GM19324 (cell line): ENCODE results near the gene FSCN2.

Experiments used
- ATAC-seq: cut with Tn5 transposase; IDR thresholded peaks from one replicate; pipeline ENCODE4 v1.9.1; 2021; ENCODE audit warnings: mild to moderate bottlenecking, moderate library complexity; ENCODE audit not compliant: unreplicated experiment, low FRiP score

FSCN2 gene

DNA sequence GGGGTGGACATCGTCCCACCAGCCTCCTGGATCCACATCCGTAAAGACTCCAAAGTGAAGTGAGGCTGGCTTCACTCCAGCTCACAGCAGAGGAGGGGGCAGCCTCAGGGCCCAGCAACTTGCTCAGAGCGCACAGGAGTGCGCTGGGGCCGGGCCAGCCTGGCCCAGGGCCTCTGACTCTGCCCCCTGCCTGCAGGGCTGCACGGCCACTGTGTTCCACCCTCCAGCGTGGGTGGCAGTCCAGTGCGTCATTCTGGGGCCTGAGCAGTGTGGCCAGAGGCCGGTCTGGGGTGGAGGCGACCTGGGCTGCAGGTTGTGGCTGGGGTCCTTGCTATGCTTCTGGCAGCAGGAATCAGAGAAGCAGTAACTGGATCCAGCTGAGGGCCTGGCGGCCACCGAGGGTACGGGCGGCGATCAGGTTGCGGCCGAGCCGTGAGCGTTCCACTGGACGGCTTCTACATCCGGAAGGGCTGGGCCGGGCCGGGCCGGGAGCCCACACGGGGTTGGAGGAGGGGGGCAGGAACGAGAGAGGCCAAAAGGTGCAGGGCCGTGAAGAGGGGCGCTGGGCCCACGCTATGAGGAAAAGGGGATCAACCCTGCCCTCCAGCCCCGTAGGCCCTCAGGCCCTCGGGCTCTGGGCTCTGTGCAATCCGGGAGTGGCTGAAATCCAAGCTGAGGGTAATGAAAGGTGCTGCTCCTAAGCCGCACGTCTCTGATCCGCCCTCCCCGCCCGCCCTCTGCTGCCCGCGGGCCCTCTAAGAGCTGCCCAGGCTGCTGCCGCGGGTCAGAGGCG, at the start of gene FSCN2:
TSS of gene FSCN2 (plus strand) at position 787 of the 793 bp plus-strand sequence. CDS start 155 bp downstream, outside the sequence.
- ATAC-seq = no peak

DNA sequence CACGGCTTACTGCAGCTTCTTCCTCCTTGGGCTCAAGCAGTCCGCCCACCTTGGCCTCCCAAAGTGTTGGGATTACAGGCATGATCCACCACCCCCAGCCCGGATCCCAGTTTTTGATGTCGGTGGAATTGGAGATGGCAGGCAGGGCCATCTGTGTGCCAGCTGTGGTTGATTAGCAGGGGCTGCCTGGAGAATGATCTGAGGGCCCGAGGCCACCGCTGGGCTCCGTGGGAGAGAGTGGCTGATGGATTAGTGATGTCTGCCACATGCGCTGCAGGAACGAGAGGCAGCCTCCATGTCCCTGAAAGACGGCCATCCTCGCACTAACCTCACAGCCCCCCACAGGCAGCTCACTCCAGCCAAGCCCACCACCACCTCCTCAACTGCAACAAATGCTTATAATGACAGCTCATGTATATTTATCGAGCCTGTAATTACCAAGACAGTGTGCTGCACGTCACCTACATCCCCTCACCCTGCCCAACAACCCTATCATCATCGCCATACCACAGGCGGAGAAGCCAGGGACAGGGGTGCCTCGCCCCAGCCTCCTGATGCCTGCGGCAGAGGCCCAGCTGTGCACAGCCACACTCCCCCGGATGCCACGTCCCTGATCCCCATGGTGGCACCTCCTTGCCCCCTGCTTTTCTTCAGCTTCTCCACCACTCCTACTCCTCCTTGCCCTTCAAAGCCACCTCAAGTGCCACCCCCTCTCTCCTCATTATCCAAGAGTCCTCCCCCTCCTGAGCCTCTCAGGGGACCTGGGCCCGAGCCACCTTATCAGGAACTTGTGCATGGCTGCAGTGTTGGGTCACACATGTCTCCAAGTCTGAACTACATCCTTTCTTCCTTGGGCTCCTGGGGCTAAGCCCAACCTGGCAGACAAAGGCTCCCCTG, 48.8 kb upstream of the FSCN2 start:
- no peak for ATAC-seq

- ATAC-seq = no peak
Measured at GRCh38 chr17:81480140-81481072, 47.8 kb upstream of the FSCN2 start.

DNA sequence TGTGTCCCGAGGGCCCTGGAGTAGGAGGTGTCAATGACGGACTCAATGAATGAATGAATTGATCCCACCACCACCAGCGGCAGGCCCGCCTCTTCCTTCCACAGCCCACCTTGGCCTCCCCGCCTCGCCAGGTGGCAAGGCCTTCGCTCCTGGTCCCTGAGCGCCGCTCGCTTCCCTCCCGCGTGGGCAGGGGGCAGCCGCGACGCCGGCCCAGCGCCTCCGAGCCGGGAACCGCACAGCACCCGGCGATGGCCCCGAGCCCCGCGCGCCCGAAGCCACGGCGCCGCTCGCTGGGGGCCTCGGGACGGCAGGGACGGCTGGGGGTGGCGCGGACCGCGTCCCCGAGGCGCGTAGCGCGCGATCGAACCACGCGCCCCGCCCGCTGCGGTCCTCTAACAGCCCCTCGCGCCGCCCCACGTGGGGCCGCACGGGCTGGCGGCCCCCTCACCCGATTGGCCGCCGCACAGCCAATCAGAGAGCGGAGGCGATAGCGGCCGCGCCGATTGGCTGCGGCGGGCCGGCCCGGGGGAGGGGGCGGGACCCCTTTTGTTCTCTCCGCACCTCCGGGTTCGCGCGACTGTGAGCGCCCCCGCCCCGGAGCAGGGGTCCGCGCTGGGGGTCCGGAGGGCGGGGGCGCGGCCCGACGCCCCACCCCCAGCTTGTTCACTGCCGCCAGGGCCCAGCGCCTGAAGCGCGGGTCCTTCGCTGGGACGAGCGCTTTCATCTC, 46.9 kb upstream of the FSCN2 start:
- no peak for ATAC-seq

GRCh38 chr17:81481815-81482505, 46.2 kb upstream of the FSCN2 start:
- ATAC-seq = no peak

DNA sequence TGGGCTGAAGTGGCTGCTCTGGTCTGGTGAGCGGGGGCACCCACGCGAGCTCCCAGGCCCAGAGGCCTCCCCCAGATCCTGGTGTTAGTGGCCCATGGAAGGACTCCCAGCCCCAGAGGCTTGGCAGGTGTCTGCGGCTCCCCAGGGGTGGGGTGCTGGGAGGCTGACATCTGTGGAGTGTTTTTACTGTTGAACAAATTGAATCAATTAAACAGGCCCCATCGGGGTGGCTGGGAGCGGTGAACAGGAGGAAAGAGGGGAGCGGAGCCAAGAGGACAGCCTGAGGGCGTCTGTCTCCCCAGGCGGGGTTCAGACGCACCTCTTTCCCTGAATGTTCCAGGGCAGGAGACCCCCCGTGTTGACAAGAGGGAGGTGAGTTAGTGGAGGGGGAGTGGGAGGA, 45.5 kb upstream of the FSCN2 start:
- no peak for ATAC-seq

- no peak for ATAC-seq
Measured at GRCh38 chr17:81483085-81483861, 44.9 kb upstream of the FSCN2 start.

DNA sequence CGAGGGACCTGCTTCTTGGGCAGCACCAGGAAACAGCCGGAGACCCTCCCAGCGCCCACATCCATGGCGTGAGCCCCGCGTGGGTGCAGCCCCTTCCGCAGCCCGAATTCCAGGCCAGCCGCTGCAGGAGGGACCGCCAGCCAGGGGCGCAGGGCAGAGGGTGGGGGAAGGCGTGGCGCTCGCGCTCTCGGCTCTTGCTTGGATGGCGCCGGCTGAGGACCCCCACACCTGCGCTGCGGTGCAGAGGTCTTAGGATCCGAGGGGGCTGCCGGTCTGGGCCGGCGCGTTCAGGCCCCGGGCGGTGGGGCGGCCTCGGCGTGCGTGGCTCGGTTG, 44.3 kb upstream of the FSCN2 start:
- peak; percentile 10 for ATAC-seq

- ATAC-seq = peak; percentile 66
Measured at GRCh38 chr17:81484195-81484979, 43.8 kb upstream of the FSCN2 start.

GRCh38 chr17:81486199-81486810, 41.9 kb upstream of the FSCN2 start:
- no peak for ATAC-seq

- no peak for ATAC-seq
Measured at GRCh38 chr17:81487089-81487486, 41.1 kb upstream of the FSCN2 start.

- peak; percentile 62 for ATAC-seq
Measured at GRCh38 chr17:81487487-81488275, 40.5 kb upstream of the FSCN2 start.

DNA sequence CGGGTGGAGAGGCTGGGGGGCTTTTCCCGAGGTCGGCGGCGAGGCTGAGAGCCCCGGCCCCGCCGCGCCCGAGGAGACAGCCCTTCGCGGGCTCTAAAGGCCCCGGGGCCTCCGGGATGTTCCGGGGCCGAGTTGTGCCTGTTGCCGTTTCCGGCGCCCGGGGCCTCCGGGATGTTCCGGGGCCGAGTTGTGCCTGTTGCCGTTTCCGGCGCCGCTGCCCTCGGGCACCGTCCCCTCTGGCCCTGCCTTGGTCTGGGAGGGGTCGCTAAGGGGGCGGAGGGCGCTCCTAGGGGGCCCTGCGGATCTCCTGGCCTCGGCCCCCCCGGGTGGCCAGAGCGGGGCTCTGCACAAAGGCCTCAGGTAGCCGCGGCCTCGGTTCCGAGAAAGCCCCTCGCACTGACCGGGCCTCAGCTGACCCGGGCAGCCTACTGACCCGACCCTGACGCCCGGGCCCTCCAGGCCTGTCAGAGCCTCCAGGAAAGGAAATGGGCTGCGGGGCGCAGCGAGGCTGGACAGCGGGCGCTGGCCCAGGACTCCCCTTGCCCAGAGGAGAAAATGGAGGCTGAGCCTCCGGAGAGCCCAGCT, 39.8 kb upstream of the FSCN2 start:
- ATAC-seq = no peak

GRCh38 chr17:81489012-81489997, 38.9 kb upstream of the FSCN2 start:
- ATAC-seq = no peak
